CD4-positive, alpha-beta memory T cell (primary cell): ENCODE data around the gene ASTN2. TPM values are rescaled to one million over a fixed set of nuclear protein-coding genes. Genes with fewer than 3 reads are reported as not detected.

Experiments used
- CTCF ChIA-PET: fragments of 350-600 bp; sonication (Branson Sonifier 250); formaldehyde crosslinking; loops from one replicate; lab custom pipeline; 2021; ENCODE audit warnings: inconsistent platforms; ENCODE audit not compliant: partially characterized antibody; lab: Charles Lee
- POLR2A ChIA-PET: fragments of 350-600 bp; sonication (Branson Sonifier 250); formaldehyde crosslinking; loops from one replicate; lab custom pipeline; 2021; ENCODE audit not compliant: partially characterized antibody; lab: Charles Lee
- DNase-seq, 5 donors: peaks; one replicate each; pipeline versions ENCODE4 v3.0.0 to v3.0.0-alpha.2; 2020 to 2022; ENCODE audit warnings: mixed read lengths in 1 of 5
- H3K27ac ChIP-seq: one replicate; pipeline ENCODE4 v1.7.0; 2013; ENCODE audit warnings: low read depth, low read length
- H3K27me3 ChIP-seq: 2 replicates; pipeline ENCODE4 v1.7.0; 2013; ENCODE audit warnings: mild to moderate bottlenecking, low read length, moderate library complexity; ENCODE audit not compliant: insufficient read depth
- H3K36me3 ChIP-seq: 2 replicates; pipeline ENCODE4 v1.7.0; 2013; ENCODE audit warnings: mild to moderate bottlenecking, low read length, moderate library complexity; ENCODE audit not compliant: insufficient read depth
- H3K4me1 ChIP-seq: 2 replicates; pipeline ENCODE4 v1.7.0; 2013; ENCODE audit warnings: mild to moderate bottlenecking, low read length, moderate library complexity; ENCODE audit not compliant: insufficient read depth
- H3K4me3 ChIP-seq, 2 donors: one replicate each; pipeline ENCODE4 v1.7.0; 2013; ENCODE audit warnings: low read length in 2 of 2, mild to moderate bottlenecking in 1 of 2
- H3K9me3 ChIP-seq, 2 donors: one replicate each; pipeline ENCODE4 v1.7.0; 2013; ENCODE audit warnings: low read length in 2 of 2, control low read depth in 1 of 2; ENCODE audit not compliant: control insufficient read depth in 1 of 2
- H3K27ac Mint-ChIP-seq, 7 donors: one replicate each; pipeline ENCODE4 v1.8.0; 2020 to 2021; ENCODE audit warnings: mixed read lengths in 7 of 7, mild to moderate bottlenecking in 6 of 7, inconsistent platforms in 3 of 7, moderate library complexity in 3 of 7
- H3K27me3 Mint-ChIP-seq, 2 donors: one replicate each; pipeline ENCODE4 v1.8.0; 2020 to 2021; ENCODE audit warnings: mixed read lengths in 2 of 2
- H3K36me3 Mint-ChIP-seq, 2 donors: one replicate each; pipeline ENCODE4 v1.8.0; 2020 to 2021; ENCODE audit warnings: mixed read lengths in 2 of 2, inconsistent platforms in 1 of 2, mild to moderate bottlenecking in 1 of 2
- H3K4me1 Mint-ChIP-seq, 4 donors: one replicate each; pipeline ENCODE4 v1.8.0; 2020 to 2021; ENCODE audit warnings: mixed read lengths in 4 of 4, mild to moderate bottlenecking in 1 of 4
- H3K4me3 Mint-ChIP-seq, 8 donors: one replicate each; pipeline ENCODE4 v1.8.0; 2020 to 2021; ENCODE audit warnings: mixed read lengths in 8 of 8, mild to moderate bottlenecking in 7 of 8, moderate library complexity in 6 of 8, inconsistent platforms in 3 of 8
- H3K9me3 Mint-ChIP-seq, 8 donors: one replicate each; pipeline ENCODE4 v1.8.0; 2020 to 2021; ENCODE audit warnings: mixed read lengths in 8 of 8, mild to moderate bottlenecking in 5 of 8, inconsistent platforms in 3 of 8, moderate library complexity in 1 of 8
- intact Hi-C: fragments of 100-400 bp; cut with micrococcal nuclease; formaldehyde crosslinking; loops from one replicate; pipeline ENCODE4 v1.15.1; 2023
- polyA plus RNA-seq, 2 donors: library from polyadenylated mRNA; unstranded; fragments of 300-500 nt; fragmentation: Illumina TruSeq; gene quantifications; one replicate each; pipeline ENCODE4 v1.2.3, GENCODE V29; 2021
- total RNA-seq, 2 experiments: library from RNA; stranded (reverse); gene quantifications; one replicate each; pipeline ENCODE4 v1.2.3, GENCODE V29; 2021

The ASTN2 gene
- total and polyA plus RNA-seq, 4 experiments from 2014 or later = 2.7 to 5.9 (median 4.8) TPM

DNA sequence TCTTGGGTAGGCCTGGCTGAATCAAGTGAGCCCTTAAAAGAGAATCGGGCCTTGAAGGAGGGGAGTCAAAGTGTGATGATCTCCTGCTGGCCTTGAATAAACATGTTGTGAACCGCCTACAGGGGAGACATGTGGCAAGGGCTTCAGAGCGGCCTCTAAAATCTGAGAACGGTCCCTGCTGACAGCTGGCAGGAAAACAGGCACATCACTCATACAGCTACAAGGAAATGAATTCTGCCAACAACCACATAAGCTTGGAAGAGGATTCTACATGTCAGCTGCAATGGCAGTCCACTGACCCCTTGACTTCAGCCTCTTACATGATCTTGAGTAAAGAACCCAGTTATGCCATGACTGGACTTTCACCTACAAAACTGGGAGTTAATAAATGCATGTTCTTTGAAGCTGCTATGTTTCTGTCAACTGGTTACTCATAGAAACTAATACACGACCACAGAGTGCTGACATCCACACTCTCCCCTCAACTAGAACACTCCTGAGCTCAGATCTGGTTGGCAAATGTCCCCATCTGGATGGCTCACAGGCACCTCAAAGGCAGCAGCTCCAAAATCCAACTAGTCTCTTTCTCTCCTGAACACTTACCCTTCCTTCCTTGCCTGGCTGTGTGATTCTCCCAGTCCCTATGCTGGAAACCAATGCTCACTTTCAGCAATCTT lies 333.1 kb downstream of the ASTN2 start:
- ChIA-PET CTCF (no interaction called here), POLR2A (no interaction called here)
- Mint-ChIP-seq H3K9me3 (peaks cover 3 to 11% (median 4%) of the 10 kb centered on the region in 8 donors), H3K27ac (no peak overlapping the region), H3K36me3 (no peaks in the 10 kb centered on the region), H3K4me3 (no peak overlapping the region), H3K27me3 (no peaks in the 10 kb centered on the region), H3K4me1 (no peaks in the 10 kb centered on the region)
- Histone ChIP-seq H3K27me3 (no peaks in the 10 kb centered on the region), H3K36me3 (no peaks in the 10 kb centered on the region), H3K4me1 (no peaks in the 10 kb centered on the region), H3K9me3 (no peaks in the 10 kb centered on the region), H3K27ac (no peak overlapping the region), H3K4me3 (no peak overlapping the region)
- DNase-seq = no peak
- intact Hi-C loops = no loop called here

DNA sequence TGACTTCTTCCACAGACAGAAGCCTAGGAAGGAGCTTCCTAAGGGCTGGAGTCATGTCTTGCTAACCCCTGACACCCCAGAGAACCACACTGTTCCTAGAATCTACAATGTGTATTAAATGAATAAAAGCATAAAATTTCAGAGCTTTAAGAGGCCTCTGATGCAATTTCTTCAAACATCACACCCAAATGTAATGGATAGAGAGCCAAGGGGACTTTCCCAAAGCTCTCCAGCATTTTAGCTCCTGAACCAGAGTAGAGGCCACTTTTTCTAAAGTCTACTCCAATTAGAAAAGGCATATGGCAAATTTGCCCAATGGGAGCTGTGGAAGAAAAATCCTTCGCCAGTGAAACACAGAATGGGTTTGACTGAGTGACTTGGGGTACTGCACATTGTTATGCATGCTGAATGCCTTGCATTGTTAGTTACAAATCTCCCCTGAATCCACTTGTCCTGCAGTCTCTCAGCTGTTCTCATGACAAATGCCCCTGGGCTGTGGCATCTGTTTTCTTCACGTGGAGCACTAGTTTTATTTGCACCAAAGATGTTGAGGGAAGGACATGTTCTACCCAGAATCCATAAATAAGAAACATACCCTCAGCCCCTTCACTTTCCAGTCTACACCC lies 334.0 kb downstream of the ASTN2 start:
- ChIA-PET POLR2A (no interaction called here), CTCF (no interaction called here)
- H3K27me3 Mint-ChIP-seq = no peaks in the 10 kb centered on the region
- Histone ChIP-seq H3K36me3 (no peaks in the 10 kb centered on the region), H3K27me3 (no peaks in the 10 kb centered on the region), H3K9me3 (no peaks in the 10 kb centered on the region), H3K27ac (no peak overlapping the region), H3K4me1 (no peaks in the 10 kb centered on the region), H3K4me3 (no peak overlapping the region)
- no peaks in the 10 kb centered on the region for H3K4me1 Mint-ChIP-seq
- DNase-seq = no peak
- H3K9me3 Mint-ChIP-seq = peaks cover 0 to 12% (median 4%) of the 10 kb centered on the region in 8 donors
- no peak overlapping the region for H3K4me3 Mint-ChIP-seq
- H3K27ac Mint-ChIP-seq = no peak overlapping the region
- H3K36me3 Mint-ChIP-seq = no peaks in the 10 kb centered on the region
- intact Hi-C loops = no loop called here

DNA sequence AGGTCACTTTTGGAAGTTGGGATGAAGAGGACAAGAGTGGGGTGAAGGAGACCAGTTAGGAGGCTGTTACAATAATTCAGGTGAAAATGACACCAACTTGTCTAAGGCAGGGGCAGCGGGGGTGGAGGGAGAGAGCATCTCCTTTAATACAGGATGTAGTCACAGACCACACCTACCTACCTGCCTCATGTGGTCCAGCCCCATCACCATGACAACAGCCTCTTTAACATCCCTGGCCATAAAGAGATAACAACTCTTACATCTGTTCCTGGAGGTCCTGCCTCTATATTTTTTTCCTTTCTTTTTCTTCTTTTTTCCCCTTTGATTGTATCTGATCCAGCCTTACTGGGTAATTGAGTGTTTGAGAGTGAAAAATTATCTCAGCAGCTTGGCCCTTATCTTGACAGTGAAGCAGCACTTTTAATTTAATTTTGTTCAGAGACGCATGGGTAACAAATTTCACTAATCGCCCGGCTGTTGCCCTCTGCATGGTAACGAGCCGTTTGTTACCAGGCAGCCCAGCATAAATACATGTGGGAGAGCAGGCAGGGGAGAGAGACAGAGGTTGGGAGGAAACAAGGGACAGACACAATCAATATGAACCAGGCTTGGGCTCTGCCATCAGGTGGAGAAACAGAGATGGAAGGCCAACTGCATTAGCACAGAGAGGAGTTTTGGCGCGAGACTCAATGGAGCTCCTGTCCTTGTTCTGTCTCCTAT lies 338.1 kb downstream of the ASTN2 start:
- no peaks in the 10 kb centered on the region for H3K36me3 ChIP-seq
- no peaks in the 10 kb centered on the region for H3K27me3 ChIP-seq
- ChIA-PET POLR2A (no interaction called here), CTCF (no interaction called here)
- no peaks in the 10 kb centered on the region for H3K4me1 ChIP-seq
- intact Hi-C loops = no loop called here
- Mint-ChIP-seq H3K4me3 (no peak overlapping the region), H3K27me3 (peaks cover 0 to 3% of the 10 kb centered on the region in 2 donors), H3K27ac (no peak overlapping the region), H3K4me1 (no peaks in the 10 kb centered on the region), H3K9me3 (peaks cover 2 to 24% (median 7%) of the 10 kb centered on the region in 8 donors), H3K36me3 (no peaks in the 10 kb centered on the region)
- H3K27ac ChIP-seq = no peak overlapping the region
- H3K4me3 ChIP-seq = no peak overlapping the region
- no peak for DNase-seq
- no peaks in the 10 kb centered on the region for H3K9me3 ChIP-seq

DNA sequence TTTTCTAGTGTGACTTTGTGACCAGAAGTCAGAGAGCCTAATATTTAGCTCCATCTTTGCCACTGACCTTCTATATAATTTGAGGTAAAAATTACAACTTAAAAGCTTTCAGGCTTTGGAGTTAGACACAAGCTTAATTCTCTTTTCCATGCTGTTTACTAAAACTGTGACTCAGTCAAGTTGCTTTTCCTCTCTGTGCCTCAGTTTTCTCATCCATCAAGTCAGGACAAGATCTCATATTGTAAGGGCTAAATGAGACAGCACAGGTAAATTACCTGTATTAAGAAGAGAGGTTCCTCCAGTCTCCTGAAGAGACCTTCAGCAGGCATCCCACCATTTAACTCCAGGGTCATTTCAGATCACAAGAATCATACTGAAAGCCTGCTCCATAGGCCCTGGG lies 339.2 kb downstream of the ASTN2 start:
- DNase-seq = no peak
- H3K27me3 ChIP-seq = no peaks in the 10 kb centered on the region
- peaks cover 0 to 3% of the 10 kb centered on the region in 2 donors for H3K27me3 Mint-ChIP-seq
- H3K27ac Mint-ChIP-seq = no peak overlapping the region
- POLR2A ChIA-PET = no interaction called here
- H3K27ac ChIP-seq = no peak overlapping the region
- no peaks in the 10 kb centered on the region for H3K4me1 ChIP-seq
- H3K4me3 Mint-ChIP-seq = no peak overlapping the region
- H3K4me3 ChIP-seq = no peak overlapping the region
- H3K4me1 Mint-ChIP-seq = no peaks in the 10 kb centered on the region
- CTCF ChIA-PET = no interaction called here
- intact Hi-C loops = no loop called here
- H3K9me3 Mint-ChIP-seq = peaks cover 2 to 23% (median 7%) of the 10 kb centered on the region in 8 donors
- H3K36me3 Mint-ChIP-seq = no peaks in the 10 kb centered on the region
- H3K36me3 ChIP-seq = no peaks in the 10 kb centered on the region
- H3K9me3 ChIP-seq = no peaks in the 10 kb centered on the region

DNA sequence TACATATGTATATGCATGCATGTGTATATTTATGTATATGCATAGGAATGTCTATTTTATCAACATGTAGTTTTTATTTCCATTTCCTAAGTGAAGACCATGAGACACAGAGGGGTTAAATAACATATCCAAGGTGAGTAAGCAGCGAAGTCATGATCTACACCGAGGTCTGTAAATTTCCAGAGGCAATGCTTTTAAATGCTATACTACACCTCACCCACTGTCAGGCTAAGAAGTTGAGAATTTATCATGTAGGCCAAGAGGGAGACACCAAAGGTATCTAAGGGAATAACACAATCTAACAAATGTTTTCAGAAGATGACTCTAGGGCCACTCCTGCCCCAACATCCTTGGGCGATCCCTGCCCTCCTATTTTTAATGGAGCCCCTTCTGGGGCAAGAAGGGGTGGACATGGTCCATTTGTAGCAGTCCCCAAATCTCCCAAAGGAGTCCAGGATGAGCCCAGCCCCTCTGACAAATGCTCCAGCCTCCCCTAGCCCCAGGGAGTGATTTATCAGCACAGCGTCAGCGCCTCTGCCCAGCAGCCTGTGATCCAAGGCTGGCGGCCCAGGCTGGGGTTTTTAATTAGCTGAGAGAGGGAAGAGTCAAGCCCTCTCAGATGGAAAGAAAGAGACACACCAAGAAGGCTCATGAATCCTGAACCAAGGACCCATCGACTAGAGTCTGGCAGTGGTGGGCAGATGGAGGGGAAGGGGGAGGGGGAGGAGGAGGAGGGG lies 339.9 kb downstream of the ASTN2 start:
- H3K4me1 ChIP-seq = no peaks in the 10 kb centered on the region

DNA sequence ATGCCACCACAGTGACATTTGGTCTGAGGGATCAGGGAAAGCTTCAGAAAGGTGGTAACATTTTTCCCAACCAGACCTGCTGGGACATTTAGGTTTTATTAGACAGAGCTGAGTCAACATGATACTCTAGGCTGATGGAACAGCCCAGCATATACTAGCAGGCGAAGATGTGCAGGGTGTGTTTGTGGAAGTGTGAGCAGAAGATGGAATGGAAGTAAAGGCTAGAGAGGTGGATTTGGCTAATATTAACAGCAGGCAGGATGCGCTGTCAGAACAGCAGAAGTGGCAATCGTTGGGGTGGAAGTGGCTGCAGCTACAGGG lies 340.6 kb downstream of the ASTN2 start:
- H3K4me1 Mint-ChIP-seq = no peaks in the 10 kb centered on the region

More for the DNA sequence above, 339.9 kb downstream of the ASTN2 start:
- no peaks in the 10 kb centered on the region for H3K27me3 ChIP-seq
- Mint-ChIP-seq H3K4me3 (no peak overlapping the region), H3K9me3 (peaks cover 2 to 23% (median 7%) of the 10 kb centered on the region in 8 donors), H3K27ac (no peak overlapping the region), H3K36me3 (no peaks in the 10 kb centered on the region), H3K27me3 (peaks cover 0 to 3% of the 10 kb centered on the region in 2 donors), H3K4me1 (no peaks in the 10 kb centered on the region)
- intact Hi-C loops = no loop called here
- CTCF ChIA-PET = no interaction called here
- DNase-seq = no peak
- H3K4me3 ChIP-seq = no peak overlapping the region
- no peak overlapping the region for H3K27ac ChIP-seq
- POLR2A ChIA-PET = no interaction called here
- H3K9me3 ChIP-seq = no peaks in the 10 kb centered on the region
- no peaks in the 10 kb centered on the region for H3K36me3 ChIP-seq

More for the DNA sequence above, 340.6 kb downstream of the ASTN2 start:
- Mint-ChIP-seq H3K27ac (no peak overlapping the region), H3K4me3 (no peak overlapping the region), H3K9me3 (peaks cover 2 to 23% (median 7%) of the 10 kb centered on the region in 8 donors), H3K36me3 (no peaks in the 10 kb centered on the region), H3K27me3 (peaks cover 0 to 3% of the 10 kb centered on the region in 2 donors)
- no peak for DNase-seq
- no peaks in the 10 kb centered on the region for H3K36me3 ChIP-seq
- no peaks in the 10 kb centered on the region for H3K4me1 ChIP-seq
- intact Hi-C loops = no loop called here
- no peaks in the 10 kb centered on the region for H3K27me3 ChIP-seq
- H3K9me3 ChIP-seq = no peaks in the 10 kb centered on the region
- H3K27ac ChIP-seq = no peak overlapping the region
- ChIA-PET CTCF (no interaction called here), POLR2A (no interaction called here)
- no peak overlapping the region for H3K4me3 ChIP-seq
